NCI-H2107 (cell line): ENCODE data around the gene ZNF616.
"Not testable (repeated sequence)": the region's sequence is repeated elsewhere in the genome, so short reads cannot be mapped to it uniquely, and the experiment has no call there.

Source experiments
- DNase-seq: peaks from one replicate; lab custom pipeline; 2025; lab: John Stamatoyannopoulos, UW

The ZNF616 gene

DNA sequence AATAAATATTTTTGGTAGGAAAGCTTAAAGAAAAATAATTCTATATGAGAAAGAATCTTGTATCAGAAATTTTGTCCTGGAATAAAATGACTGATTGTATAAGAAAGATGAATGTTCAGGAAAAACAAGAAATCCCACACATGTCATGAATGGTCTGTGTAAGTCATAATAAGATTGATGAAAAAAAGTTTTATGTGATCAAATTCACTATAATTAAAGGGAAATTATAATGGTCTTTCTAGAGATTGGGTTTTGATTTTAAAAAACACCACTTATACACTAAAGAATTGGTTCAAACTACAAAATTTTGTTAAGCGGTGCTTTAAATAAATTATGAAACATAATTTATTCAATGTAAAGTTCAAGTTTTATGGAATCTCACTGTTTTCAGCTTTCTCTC lies 37.0 kb downstream of the ZNF616 start:
- DNase-seq: no peak

- no peak for DNase-seq
These were observed 37.7 kb downstream of the ZNF616 start for GRCh38 chr19:52101866-52102562.

- no peak for DNase-seq
These were observed 40.1 kb downstream of the ZNF616 start for GRCh38 chr19:52099497-52100138.

DNA sequence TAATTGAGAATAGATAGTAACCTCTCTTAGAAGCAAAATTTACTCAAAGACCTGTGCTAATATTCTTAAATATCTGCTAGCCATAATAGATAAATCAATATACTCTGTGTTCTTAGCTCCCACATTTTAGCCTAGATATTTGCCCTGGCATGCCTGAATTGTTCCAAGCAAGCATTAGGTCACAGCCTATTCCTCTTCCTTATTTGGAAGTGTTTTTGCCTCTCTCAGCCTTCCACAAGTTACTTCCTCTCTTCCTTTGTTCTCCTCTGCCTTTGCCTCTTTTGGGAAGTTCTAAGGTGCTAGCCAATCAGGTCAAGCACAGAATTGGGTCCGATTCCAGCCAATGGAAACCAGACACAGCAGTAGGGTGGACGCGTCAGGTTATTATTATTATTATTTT lies 43.3 kb downstream of the ZNF616 start:
- DNase-seq: not testable (repeated sequence)

- DNase-seq: peak; percentile 69
These were observed 44.3 kb downstream of the ZNF616 start, which contains the start of gene ZNF841 for GRCh38 chr19:52095172-52096014. ZNF841 (minus strand) TSS chr19:52095765; CDS start chr19:52084801, 10,964 bp downstream.

DNA sequence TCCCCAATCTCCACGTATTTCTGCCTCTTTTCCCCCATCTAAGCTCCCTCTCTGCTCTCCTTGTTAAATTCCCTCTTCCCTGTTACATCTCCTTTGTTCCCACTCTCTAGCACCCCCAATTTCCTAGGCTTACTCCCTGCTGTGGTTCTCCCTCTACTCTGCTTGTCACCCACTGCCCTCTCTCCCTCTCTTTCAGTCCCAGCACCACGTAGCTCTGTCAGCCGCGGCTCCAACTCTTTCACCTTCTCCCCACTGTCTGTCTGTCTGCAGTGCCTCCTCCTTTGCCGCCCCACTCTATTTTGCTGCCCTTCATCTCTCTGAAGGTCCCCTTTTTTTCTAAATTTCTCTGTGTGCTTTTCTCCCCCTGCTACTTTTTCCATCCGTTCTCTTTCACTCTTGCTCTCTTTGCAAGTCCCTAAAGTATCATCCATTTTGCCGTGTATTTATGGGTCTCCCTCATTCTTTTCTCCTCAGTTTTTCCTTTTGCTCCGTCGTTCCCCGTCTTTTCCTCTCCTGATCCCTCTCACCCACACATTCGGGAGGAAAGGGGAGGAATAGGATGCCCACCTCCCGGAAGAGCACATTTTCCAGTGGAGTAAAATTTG lies 45.1 kb downstream of the ZNF616 start:
- no peak for DNase-seq

- no peak for DNase-seq
These were observed 53.3 kb downstream of the ZNF616 start for GRCh38 chr19:52086481-52086880.

GRCh38 chr19:52070496-52070895 lies 69.2 kb downstream of the ZNF616 start:
- no peak for DNase-seq

DNA sequence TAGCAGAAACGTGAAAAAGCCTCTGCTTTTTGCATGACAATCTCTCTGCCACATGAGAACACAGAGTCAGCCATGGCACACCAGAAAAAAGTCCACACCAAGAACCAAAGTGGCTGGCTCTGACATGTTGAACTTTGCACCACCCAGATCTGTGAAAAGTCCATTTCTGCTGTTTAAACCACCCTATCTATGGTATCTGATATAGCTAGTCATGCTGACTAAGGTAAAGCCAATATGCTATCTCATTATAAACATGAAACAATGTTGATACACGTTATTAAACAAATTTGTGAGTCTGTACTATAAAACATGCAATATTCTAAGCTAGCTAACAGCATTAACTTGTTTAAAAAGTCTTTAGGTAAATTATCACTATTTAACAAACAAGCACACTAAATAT lies 70.1 kb downstream of the ZNF616 start:
- no peak for DNase-seq

DNA sequence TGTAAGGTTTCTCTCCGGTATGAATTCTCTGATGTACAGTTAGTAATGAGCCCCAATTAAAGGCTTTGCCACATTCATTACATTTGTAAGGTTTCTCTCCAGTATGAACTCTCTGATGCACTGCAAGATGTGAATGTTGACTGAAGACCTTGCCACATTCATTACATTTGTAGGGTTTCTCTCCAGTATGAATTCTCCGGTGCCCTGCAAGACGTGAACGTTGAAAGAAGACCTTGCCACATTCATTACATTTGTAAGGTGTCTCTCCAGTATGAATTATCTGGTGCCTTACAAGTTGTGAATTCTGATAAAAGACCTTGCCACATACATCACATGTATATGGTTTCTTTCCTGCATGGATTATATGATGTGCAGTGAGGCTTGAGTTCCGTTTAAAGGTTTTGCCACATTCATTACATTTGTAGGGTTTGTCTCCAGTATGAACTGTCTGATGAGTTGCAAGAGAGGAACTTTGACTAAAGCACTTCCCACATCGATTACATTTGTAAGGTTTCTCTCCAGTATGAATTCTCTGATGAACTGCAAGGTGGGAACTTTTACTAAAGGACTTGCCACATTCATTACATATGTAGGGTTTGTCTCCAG lies 73.4 kb downstream of the ZNF616 start:
- no peak for DNase-seq

GRCh38 chr19:52065399-52065798 lies 74.3 kb downstream of the ZNF616 start:
- DNase-seq: no peak
